Activated CD8-positive, alpha-beta memory T cell treated with anti-CD3 and anti-CD28 coated beads for 36 hours (primary cell): ENCODE measurements around the gene NANOS3. TPM values are rescaled to one million over a fixed set of nuclear protein-coding genes. Genes with fewer than 3 reads are reported as not detected.

Source experiments
- CTCF ChIA-PET: fragments of 350-600 bp; sonication (Branson Sonifier 250); formaldehyde crosslinking; loops from one replicate; lab custom pipeline; 2021; ENCODE audit warnings: antibody characterized with exemption; lab: Charles Lee
- POLR2A ChIA-PET: fragments of 350-600 bp; sonication (Branson Sonifier 250); formaldehyde crosslinking; loops from one replicate; lab custom pipeline; 2021; ENCODE audit warnings: antibody characterized with exemption; lab: Charles Lee
- total RNA-seq, 2 experiments: library from RNA; stranded (reverse); gene quantifications; one replicate each; pipeline ENCODE4 v1.2.3, GENCODE V29; 2021

Gene NANOS3
- total RNA-seq, 2 experiments from 2014 or later: 0.92 to 2.1 TPM

DNA sequence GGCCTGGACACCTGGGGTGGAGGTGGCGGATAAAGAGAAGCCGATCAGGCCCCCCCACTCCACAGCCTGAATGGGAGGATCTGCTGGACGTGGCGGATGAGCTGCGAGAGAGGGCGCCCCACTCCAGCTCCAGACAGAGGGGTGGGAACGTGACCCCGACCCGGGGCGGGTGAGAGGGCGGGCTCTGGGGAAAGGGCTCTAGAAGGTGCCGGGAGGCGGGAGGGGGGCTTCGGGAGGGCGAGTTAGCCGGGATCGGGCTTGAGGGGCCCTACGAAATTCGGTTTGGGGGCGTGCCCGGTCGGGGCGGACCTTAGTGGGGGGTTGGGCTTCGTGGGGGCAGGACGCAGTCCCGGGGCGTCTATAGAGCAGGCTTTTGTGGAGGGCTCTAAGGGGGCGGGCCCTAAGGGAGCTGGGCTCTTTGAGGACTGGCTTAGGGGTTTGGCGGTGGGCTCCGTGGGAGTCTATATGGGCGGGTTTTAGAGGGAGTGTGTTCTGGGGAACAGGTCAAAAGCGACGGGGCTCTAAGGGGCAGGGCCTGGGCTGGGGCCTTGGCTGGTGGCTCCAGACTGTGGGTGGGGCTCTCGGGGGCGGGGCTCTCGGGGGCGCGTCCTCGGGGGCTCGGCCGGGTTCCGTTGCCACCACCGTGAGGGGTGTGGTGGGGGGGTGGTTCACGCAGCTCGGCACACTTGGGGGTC lies 4.1 kb upstream of the NANOS3 start:
- POLR2A ChIA-PET: no interaction called here
- CTCF ChIA-PET: interaction anchor here (1.0 to 1.8 kb wide), 4 partner anchors 9 to 199 kb away, joined by 3 to 7 read pairs (median 4); partner anchors contain the start of gene MISP3

DNA sequence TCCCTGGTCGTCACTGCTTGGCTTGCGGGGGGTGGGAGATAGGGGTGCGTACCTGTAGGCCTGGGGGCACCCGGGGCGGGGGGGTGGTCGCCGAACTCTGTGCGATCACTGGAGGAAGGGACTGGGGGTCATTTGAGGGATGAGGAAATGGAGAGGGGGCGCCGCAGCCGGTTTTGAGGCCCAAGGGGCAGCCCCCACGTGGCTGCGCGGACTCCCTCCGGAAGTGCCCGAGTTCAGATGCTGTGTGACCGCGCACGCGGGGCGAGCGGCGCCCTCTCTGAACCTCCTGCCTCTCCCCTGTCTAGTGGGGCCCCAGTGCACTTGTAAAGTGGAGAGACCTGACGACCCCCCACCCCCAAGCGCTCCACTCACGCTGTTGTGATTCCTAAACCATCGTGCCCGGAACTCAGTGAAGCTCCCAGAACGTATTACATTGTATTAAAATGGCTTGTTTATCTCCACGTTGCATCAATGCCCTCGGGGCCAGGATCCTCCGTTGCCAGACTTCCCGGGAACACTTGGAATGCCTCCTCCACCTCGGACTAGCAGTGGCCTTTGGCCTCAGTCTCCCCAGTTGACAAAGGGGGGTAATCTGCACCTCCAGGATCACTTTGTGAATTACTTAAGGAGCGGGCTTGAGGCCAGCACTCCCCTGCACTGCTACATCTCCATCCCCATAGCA lies 3.0 kb upstream of the NANOS3 start:
- ChIA-PET CTCF (interaction anchor here (1.1 kb wide), 1 partner anchor 89 kb away, joined by 3 read pairs; no protein-coding TSS in a partner anchor), POLR2A (no interaction called here)

GRCh38 chr19:13875824-13876223 lies 1.1 kb upstream of the NANOS3 start:
- POLR2A ChIA-PET: interaction anchor here (0.6 kb wide), 1 partner anchor 248 kb away, joined by 3 read pairs; no protein-coding TSS in a partner anchor
- CTCF ChIA-PET: interaction anchor here (1.0 to 1.9 kb wide), 4 partner anchors 173 to 198 kb away, joined by 3 to 4 read pairs (median 4); partner anchors contain the start of gene MISP3

DNA sequence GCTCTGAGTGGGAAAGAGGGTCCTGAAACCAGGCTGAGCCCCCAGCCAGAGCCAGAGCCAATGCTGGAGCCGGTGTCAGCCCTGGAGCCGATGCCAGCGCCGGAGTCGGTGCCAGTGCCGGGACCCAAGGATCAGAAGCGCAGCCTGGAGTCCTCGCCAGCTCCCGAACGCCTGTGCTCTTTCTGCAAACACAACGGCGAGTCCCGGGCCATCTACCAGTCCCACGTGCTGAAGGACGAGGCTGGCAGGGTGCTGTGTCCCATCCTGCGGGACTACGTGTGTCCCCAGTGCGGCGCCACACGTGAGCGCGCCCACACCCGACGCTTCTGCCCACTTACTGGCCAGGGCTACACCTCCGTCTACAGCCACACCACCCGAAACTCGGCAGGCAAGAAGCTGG lies 369 bp downstream of the NANOS3 start:
- CTCF ChIA-PET: interaction anchor here (1.2 to 5.9 kb wide), 2 partner anchors 127 to 194 kb away, joined by 3 to 34 read pairs; partner anchors contain the start of gene MISP3
- POLR2A ChIA-PET: no interaction called here

- ChIA-PET POLR2A (interaction anchor here (0.5 to 0.6 kb wide), 5 partner anchors 73 to 162 kb away, joined by 3 to 6 read pairs (median 3); no protein-coding TSS in a partner anchor), CTCF (interaction anchor here (0.7 to 5.9 kb wide), 36 partner anchors 8 to 468 kb away, joined by 3 to 34 read pairs (median 4); partner anchors contain the start of genes ASF1B, BRME1, CC2D1A and IL27RA)
These were observed 3.4 kb downstream of the NANOS3 start for GRCh38 chr19:13880059-13881043.

DNA sequence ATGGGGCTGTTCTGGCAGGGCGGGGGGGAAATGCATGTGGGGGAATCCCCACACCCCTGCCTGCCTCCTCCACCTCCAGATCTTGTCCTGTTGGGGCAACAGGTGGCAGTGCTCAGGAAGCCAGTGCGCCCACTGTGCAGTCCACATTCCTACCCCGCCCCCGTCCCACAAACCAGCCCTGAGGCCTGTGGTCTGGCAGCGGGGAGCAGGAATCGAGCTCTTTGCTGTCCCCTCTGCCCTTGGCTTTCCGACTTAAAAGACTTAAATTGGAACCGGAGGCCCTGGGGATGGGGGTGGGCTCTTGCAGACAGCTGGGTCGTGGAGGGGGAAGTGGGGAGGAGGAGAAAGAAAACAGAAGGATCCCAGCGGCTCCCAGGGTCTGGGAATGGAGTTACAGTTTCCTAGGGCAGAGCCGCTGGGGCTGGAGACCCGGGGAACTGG lies 4.3 kb downstream of the NANOS3 start:
- CTCF ChIA-PET: interaction anchor here (0.6 to 5.9 kb wide), 21 partner anchors 9 to 467 kb away, joined by 3 to 34 read pairs (median 4); partner anchors contain the start of genes ASF1B, BRME1, CC2D1A and IL27RA
- POLR2A ChIA-PET: interaction anchor here (1.3 to 1.4 kb wide), 2 partner anchors 42 to 151 kb away, joined by 3 read pairs; no protein-coding TSS in a partner anchor

DNA sequence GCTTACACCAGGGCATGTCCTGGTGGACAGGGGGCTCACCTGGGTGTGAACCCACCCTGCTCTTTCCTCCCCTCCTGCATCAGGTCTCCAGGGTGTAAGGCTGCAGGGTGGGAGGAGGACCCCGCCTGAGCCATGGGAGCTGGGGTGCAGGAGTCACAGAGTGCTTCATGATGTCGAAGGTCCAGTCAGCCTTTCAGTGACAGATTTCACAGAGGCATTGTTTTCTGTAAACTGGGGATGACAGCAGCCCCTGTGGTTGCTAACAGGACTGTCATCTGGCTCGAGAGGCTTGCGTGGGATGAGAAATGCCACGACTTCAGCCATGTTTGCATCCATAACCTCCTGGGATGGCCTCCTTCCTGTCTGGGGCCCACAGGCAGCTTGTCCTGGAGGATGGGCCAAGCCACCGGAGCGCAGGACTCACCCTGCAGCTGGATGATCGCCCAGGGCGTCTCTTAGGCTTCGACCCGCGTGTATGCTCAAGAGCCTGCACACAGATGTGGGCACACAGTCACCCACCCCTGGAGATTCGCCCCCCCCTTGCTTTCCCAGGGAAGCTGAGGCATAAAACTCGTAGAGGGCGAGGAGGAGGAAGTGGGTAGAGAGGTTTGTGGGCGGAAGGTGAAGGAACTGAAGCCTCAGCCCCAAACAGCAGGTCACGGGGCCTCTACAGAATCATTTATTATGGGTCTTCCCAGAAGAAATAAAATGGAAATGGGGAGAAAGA lies 4.9 kb downstream of the NANOS3 start:
- ChIA-PET POLR2A (interaction anchor here (1.0 to 1.4 kb wide), 3 partner anchors 43 to 150 kb away, joined by 3 to 6 read pairs (median 3); no protein-coding TSS in a partner anchor), CTCF (interaction anchor here (0.6 to 5.9 kb wide), 17 partner anchors 10 to 255 kb away, joined by 3 to 34 read pairs (median 5); partner anchors contain the start of genes ASF1B, DCAF15, IL27RA and MISP3)

GRCh38 chr19:13882419-13882795 lies 5.5 kb downstream of the NANOS3 start:
- POLR2A ChIA-PET: interaction anchor here (1.0 to 1.4 kb wide), 3 partner anchors 43 to 150 kb away, joined by 3 to 6 read pairs (median 3); no protein-coding TSS in a partner anchor
- CTCF ChIA-PET: interaction anchor here (0.8 to 5.9 kb wide), 12 partner anchors 10 to 254 kb away, joined by 3 to 34 read pairs (median 6); partner anchors contain the start of genes ASF1B, DCAF15, IL27RA and MISP3

GRCh38 chr19:13882836-13883235 lies 5.9 kb downstream of the NANOS3 start:
- CTCF ChIA-PET: interaction anchor here (0.9 to 3.8 kb wide), 8 partner anchors 21 to 254 kb away, joined by 3 to 15 read pairs (median 5); partner anchors contain the start of genes ASF1B, DCAF15 and IL27RA
- POLR2A ChIA-PET: interaction anchor here (1.3 to 1.4 kb wide), 2 partner anchors 43 to 149 kb away, joined by 3 read pairs; no protein-coding TSS in a partner anchor

DNA sequence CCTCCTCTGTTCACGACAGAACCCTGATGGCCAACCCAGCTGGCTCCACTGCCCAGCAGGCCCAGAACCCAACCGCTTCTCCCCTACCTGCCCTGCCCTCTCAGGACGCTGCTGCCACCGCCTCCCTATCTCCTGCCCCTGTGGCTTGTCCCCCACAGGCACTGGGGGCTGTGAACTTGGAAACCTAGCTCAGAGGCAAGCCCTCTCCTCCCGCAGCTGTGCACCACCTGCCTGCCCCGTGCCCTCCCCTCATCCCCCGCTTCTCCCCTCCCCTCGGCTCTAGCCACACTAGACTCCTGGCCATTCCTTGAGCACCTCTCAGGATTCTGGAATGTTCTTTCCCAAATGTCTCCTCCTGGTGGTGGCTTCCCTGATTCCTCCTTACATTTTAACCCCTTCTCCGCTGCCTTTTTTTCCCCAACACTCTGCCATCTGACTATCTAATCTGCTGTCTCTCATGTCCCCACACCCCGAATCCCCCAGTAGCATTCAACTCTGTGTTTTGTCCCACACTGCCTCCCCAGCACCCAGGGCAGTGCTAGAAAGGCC lies 6.7 kb downstream of the NANOS3 start:
- POLR2A ChIA-PET: no interaction called here

GRCh38 chr19:13884726-13885591 lies 8.0 kb downstream of the NANOS3 start:
- ChIA-PET POLR2A (no interaction called here), CTCF (interaction anchor here (0.6 to 1.5 kb wide), 6 partner anchors 46 to 464 kb away, joined by 3 read pairs; no protein-coding TSS in a partner anchor)

More for the DNA sequence above, 6.7 kb downstream of the NANOS3 start:
- CTCF ChIA-PET: interaction anchor here (0.5 to 1.8 kb wide), 3 partner anchors 164 to 296 kb away, joined by 3 to 5 read pairs (median 3); no protein-coding TSS in a partner anchor

- POLR2A ChIA-PET: interaction anchor here (0.5 kb wide), 1 partner anchor 156 kb away, joined by 3 read pairs; no protein-coding TSS in a partner anchor
- CTCF ChIA-PET: interaction anchor here (0.7 to 1.9 kb wide), 7 partner anchors 17 to 463 kb away, joined by 3 to 5 read pairs (median 3); no protein-coding TSS in a partner anchor
These were observed 9.0 kb downstream of the NANOS3 start for GRCh38 chr19:13885826-13886365.

- ChIA-PET CTCF (interaction anchor here (0.6 to 1.9 kb wide), 10 partner anchors 11 to 188 kb away, joined by 3 to 6 read pairs (median 4); partner anchors contain the start of gene IL27RA), POLR2A (interaction anchor here (0.5 kb wide), 1 partner anchor 132 kb away, joined by 3 read pairs; no protein-coding TSS in a partner anchor)
These were observed 10.1 kb downstream of the NANOS3 start for GRCh38 chr19:13887018-13887436.

DNA sequence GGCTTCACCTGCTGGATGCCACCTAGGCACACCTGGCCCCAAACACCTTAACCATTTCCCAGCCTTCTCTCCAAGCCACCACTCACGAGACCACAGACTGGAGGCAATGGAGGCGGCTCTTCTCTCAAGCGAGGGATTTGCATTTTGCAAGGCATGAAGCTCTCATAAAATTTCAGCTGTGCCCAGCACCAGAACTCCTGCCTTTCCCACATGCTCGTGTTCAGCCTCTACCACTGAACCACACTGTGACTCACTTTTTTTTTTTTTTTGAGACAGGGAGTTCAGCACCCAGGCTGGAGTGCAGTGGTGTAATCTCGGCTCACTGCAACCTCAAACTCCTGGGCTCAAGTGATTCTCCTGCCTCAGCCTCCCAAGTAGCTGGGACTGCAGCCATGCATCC lies 10.6 kb downstream of the NANOS3 start:
- ChIA-PET CTCF (interaction anchor here (0.9 to 1.9 kb wide), 5 partner anchors 15 to 188 kb away, joined by 3 to 6 read pairs (median 5); partner anchors contain the start of gene IL27RA), POLR2A (interaction anchor here (0.6 kb wide), 1 partner anchor 468 kb away, joined by 3 read pairs; no protein-coding TSS in a partner anchor)

GRCh38 chr19:13888281-13888680 lies 11.3 kb downstream of the NANOS3 start:
- POLR2A ChIA-PET: interaction anchor here (0.6 kb wide), 1 partner anchor 468 kb away, joined by 3 read pairs; no protein-coding TSS in a partner anchor

More at GRCh38 chr19:13888281-13888680, 11.3 kb downstream of the NANOS3 start:
- CTCF ChIA-PET: interaction anchor here (0.9 to 1.7 kb wide), 5 partner anchors 8 to 183 kb away, joined by 3 to 6 read pairs (median 3); no protein-coding TSS in a partner anchor
